T-helper 17 cell (primary cell): ENCODE results near the gene KLHL9. TPM values are rescaled to one million over a fixed set of nuclear protein-coding genes. Genes with fewer than 3 reads are reported as not detected.

ENCODE experiments used
- ATAC-seq: fragments of 150-1000 bp; cut with Tn5 transposase; 2 replicates; pipeline ENCODE4 v1.10.0; 2021; ENCODE audit warnings: mild to moderate bottlenecking, moderate library complexity
- DNase-seq, 3 donors: peaks; one replicate each; pipeline versions ENCODE4 v3.0.0 to v3.0.0-alpha.2; 2020 to 2021
- H3K9me3 ChIP-seq: one replicate; pipeline ENCODE4 v1.7.0; 2013; ENCODE audit warnings: low read length, mild to moderate bottlenecking; ENCODE audit not compliant: control insufficient read depth, poor library complexity, severe bottlenecking
- H3K27ac Mint-ChIP-seq: one replicate; pipeline ENCODE4 v1.8.0; 2022; ENCODE audit warnings: mild to moderate bottlenecking, moderate library complexity, mixed read lengths
- H3K27me3 Mint-ChIP-seq: one replicate; pipeline ENCODE4 v1.8.0; 2022; ENCODE audit warnings: mixed read lengths
- H3K36me3 Mint-ChIP-seq: one replicate; pipeline ENCODE4 v1.8.0; 2022; ENCODE audit warnings: low read depth, mixed read lengths
- H3K4me1 Mint-ChIP-seq: one replicate; pipeline ENCODE4 v1.8.0; 2022; ENCODE audit warnings: mild to moderate bottlenecking, mixed read lengths
- H3K4me3 Mint-ChIP-seq: one replicate; pipeline ENCODE4 v1.8.0; 2022; ENCODE audit warnings: mild to moderate bottlenecking, moderate library complexity, mixed read lengths
- total RNA-seq, 4 donors: library from RNA in 2 of 4; stranded (reverse) in 2 of 4; gene quantifications; one replicate each; pipeline ENCODE4 v1.2.3 and lab custom pipeline; 2022 to 2026

The KLHL9 gene
- total RNA-seq, 2 donors from 2014 or later, result 13.7 to 16.2 TPM

- Mint-ChIP-seq H3K36me3 (peaks cover 6% of the 10 kb centered on the region), H3K4me3 (peak overlapping the region; percentile 49), H3K4me1 (peaks cover 32% of the 10 kb centered on the region), H3K27ac (peak overlapping the region; percentile 92), H3K27me3 (peaks cover 18% of the 10 kb centered on the region)
- DNase-seq (no peak), ATAC-seq (no peak)
- no peaks in the 10 kb centered on the region for H3K9me3 ChIP-seq
Measured at GRCh38 chr9:21336457-21336856, 1.3 kb upstream of the KLHL9 start.

GRCh38 chr9:21333226-21333625 is 2.0 kb downstream of the KLHL9 start:
- no peak for ATAC-seq
- Mint-ChIP-seq H3K4me1 (peaks cover 44% of the 10 kb centered on the region), H3K36me3 (peaks cover 4% of the 10 kb centered on the region), H3K4me3 (peak overlapping the region; percentile 92), H3K27ac (peak overlapping the region; percentile 92), H3K27me3 (peaks cover 4% of the 10 kb centered on the region)
- no peak for DNase-seq
- H3K9me3 ChIP-seq, result no peaks in the 10 kb centered on the region

GRCh38 chr9:21331676-21332402 is 3.4 kb downstream of the KLHL9 start:
- DNase-seq, result no peak
- peak overlapping the region; percentile 21 for H3K4me3 Mint-ChIP-seq
- no peaks in the 10 kb centered on the region for H3K9me3 ChIP-seq
- H3K27ac Mint-ChIP-seq, result peak overlapping the region; percentile 32
- peaks cover 2% of the 10 kb centered on the region for H3K36me3 Mint-ChIP-seq
- H3K4me1 Mint-ChIP-seq, result peaks cover 48% of the 10 kb centered on the region
- no peaks in the 10 kb centered on the region for H3K27me3 Mint-ChIP-seq
- no peak for ATAC-seq

GRCh38 chr9:21326526-21327139 is 8.6 kb downstream of the KLHL9 start:
- peak overlapping the region; percentile 84 for H3K27ac Mint-ChIP-seq
- H3K4me3 Mint-ChIP-seq, result peak overlapping the region; percentile 21
- H3K4me1 Mint-ChIP-seq, result peaks cover 39% of the 10 kb centered on the region
- H3K36me3 Mint-ChIP-seq, result peaks cover 9% of the 10 kb centered on the region
- ATAC-seq (peak; percentile 92), DNase-seq (no peak)
- no peaks in the 10 kb centered on the region for H3K27me3 Mint-ChIP-seq
- H3K9me3 ChIP-seq, result no peaks in the 10 kb centered on the region

- DNase-seq (no peak), ATAC-seq (no peak)
- H3K27ac Mint-ChIP-seq, result peak overlapping the region; percentile 84
- peaks cover 11% of the 10 kb centered on the region for H3K36me3 Mint-ChIP-seq
- H3K4me1 Mint-ChIP-seq, result peaks cover 27% of the 10 kb centered on the region
- H3K4me3 Mint-ChIP-seq, result no peak overlapping the region
- H3K9me3 ChIP-seq, result no peaks in the 10 kb centered on the region
- H3K27me3 Mint-ChIP-seq, result no peaks in the 10 kb centered on the region
Measured at GRCh38 chr9:21324047-21324446, 11.2 kb downstream of the KLHL9 start.

- DNase-seq, result no peak
- H3K36me3 Mint-ChIP-seq, result peaks cover 11% of the 10 kb centered on the region
- ATAC-seq, result no peak
- no peaks in the 10 kb centered on the region for H3K9me3 ChIP-seq
- peak overlapping the region; percentile 84 for H3K27ac Mint-ChIP-seq
- peaks cover 25% of the 10 kb centered on the region for H3K4me1 Mint-ChIP-seq
- H3K4me3 Mint-ChIP-seq, result no peak overlapping the region
- H3K27me3 Mint-ChIP-seq, result no peaks in the 10 kb centered on the region
Measured at GRCh38 chr9:21322911-21323461, 12.2 kb downstream of the KLHL9 start.

GRCh38 chr9:21320465-21320864 is 14.7 kb downstream of the KLHL9 start:
- H3K4me1 Mint-ChIP-seq, result peaks cover 18% of the 10 kb centered on the region
- H3K27ac Mint-ChIP-seq, result peak overlapping the region; percentile 32

GRCh38 chr9:21317956-21318923 is 17.0 kb downstream of the KLHL9 start:
- Mint-ChIP-seq H3K36me3 (peaks cover 7% of the 10 kb centered on the region), H3K27me3 (peaks cover 5% of the 10 kb centered on the region), H3K4me3 (no peak overlapping the region), H3K27ac (peak overlapping the region; percentile 75), H3K4me1 (peaks cover 6% of the 10 kb centered on the region)
- DNase-seq (no peak), ATAC-seq (peak; percentile 77)
- no peaks in the 10 kb centered on the region for H3K9me3 ChIP-seq

More at GRCh38 chr9:21320465-21320864, 14.7 kb downstream of the KLHL9 start:
- DNase-seq (no peak), ATAC-seq (no peak)
- Mint-ChIP-seq H3K36me3 (peaks cover 11% of the 10 kb centered on the region), H3K4me3 (no peak overlapping the region), H3K27me3 (no peaks in the 10 kb centered on the region)
- no peaks in the 10 kb centered on the region for H3K9me3 ChIP-seq

GRCh38 chr9:21316860-21317259 is 18.3 kb downstream of the KLHL9 start:
- Mint-ChIP-seq H3K36me3 (peaks cover 2% of the 10 kb centered on the region), H3K4me3 (no peak overlapping the region), H3K4me1 (peaks cover 3% of the 10 kb centered on the region), H3K27ac (peak overlapping the region; percentile 43), H3K27me3 (peaks cover 6% of the 10 kb centered on the region)
- DNase-seq, result no peak
- ATAC-seq, result no peak
- no peaks in the 10 kb centered on the region for H3K9me3 ChIP-seq

GRCh38 chr9:21316032-21316842 is 19.0 kb downstream of the KLHL9 start:
- Mint-ChIP-seq H3K27me3 (peaks cover 12% of the 10 kb centered on the region), H3K36me3 (peaks cover 2% of the 10 kb centered on the region), H3K27ac (no peak overlapping the region), H3K4me1 (peaks cover 3% of the 10 kb centered on the region), H3K4me3 (no peak overlapping the region)
- H3K9me3 ChIP-seq, result no peaks in the 10 kb centered on the region
- DNase-seq, result no peak
- ATAC-seq, result no peak

GRCh38 chr9:21314152-21314551 is 21.1 kb downstream of the KLHL9 start:
- no peak overlapping the region for H3K4me3 Mint-ChIP-seq

GRCh38 chr9:21311889-21312288 is 23.3 kb downstream of the KLHL9 start:
- H3K27me3 Mint-ChIP-seq, result peaks cover 39% of the 10 kb centered on the region
- peaks cover 3% of the 10 kb centered on the region for H3K4me1 Mint-ChIP-seq
- no peak overlapping the region for H3K27ac Mint-ChIP-seq
- no peak for ATAC-seq
- DNase-seq, result no peak
- H3K36me3 Mint-ChIP-seq, result peaks cover 2% of the 10 kb centered on the region
- H3K9me3 ChIP-seq, result no peaks in the 10 kb centered on the region
- no peak overlapping the region for H3K4me3 Mint-ChIP-seq

More at GRCh38 chr9:21314152-21314551, 21.1 kb downstream of the KLHL9 start:
- H3K9me3 ChIP-seq, result no peaks in the 10 kb centered on the region
- H3K27ac Mint-ChIP-seq, result no peak overlapping the region
- H3K27me3 Mint-ChIP-seq, result peaks cover 24% of the 10 kb centered on the region
- DNase-seq, result no peak
- peaks cover 2% of the 10 kb centered on the region for H3K36me3 Mint-ChIP-seq
- no peak for ATAC-seq
- peaks cover 3% of the 10 kb centered on the region for H3K4me1 Mint-ChIP-seq
